GM21390 (cell line): Measurements from ENCODE around the gene HAVCR1.
"Not testable (repeated sequence)": the region's sequence is repeated elsewhere in the genome, so short reads cannot be mapped to it uniquely, and the experiment has no call there.

Source experiments
- ATAC-seq: cut with Tn5 transposase; IDR thresholded peaks from one replicate; pipeline ENCODE4 v1.9.1; 2021; ENCODE audit not compliant: unreplicated experiment

Gene HAVCR1

DNA sequence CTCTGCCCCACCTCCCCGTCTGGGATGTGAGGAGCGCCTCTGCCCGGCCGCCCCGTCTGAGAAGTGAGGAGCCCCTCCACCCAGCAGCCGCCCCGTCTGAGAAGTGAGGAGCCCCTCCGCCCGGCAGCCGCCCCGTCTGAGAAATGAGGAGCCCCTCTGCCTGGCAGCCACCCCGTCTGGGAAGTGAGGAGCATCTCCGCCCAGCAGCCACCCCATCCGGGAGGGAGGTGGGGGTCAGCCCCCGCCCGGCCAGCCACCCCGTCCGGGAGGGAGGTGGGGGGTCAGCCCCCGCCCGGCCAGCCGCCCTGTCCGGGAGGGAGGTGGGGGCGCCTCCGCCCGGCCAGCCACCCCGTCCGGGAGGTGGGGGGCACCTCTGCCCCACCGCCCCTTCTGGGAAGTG, 44.8 kb downstream of the HAVCR1 start:
- not testable (repeated sequence) for ATAC-seq

DNA sequence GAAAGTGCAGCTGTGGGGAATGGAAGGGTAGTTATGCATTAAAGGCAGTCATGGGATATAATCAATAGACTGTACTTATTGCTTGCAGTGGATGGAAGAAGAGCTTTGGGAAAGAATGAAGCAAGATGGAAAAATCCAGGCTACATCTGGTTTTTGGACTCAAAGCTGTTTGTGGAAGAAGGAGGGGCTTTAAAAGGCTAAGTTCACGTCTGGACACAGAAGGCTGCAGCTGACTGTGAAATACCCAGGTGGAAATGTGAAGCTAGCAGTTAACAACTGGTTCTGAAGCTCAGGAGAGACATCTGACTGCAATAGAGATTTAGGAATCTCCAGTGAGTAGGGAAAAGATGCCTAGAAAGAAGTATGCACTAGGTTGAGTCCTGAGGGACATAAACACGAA, 52.7 kb downstream of the HAVCR1 start:
- no peak for ATAC-seq

DNA sequence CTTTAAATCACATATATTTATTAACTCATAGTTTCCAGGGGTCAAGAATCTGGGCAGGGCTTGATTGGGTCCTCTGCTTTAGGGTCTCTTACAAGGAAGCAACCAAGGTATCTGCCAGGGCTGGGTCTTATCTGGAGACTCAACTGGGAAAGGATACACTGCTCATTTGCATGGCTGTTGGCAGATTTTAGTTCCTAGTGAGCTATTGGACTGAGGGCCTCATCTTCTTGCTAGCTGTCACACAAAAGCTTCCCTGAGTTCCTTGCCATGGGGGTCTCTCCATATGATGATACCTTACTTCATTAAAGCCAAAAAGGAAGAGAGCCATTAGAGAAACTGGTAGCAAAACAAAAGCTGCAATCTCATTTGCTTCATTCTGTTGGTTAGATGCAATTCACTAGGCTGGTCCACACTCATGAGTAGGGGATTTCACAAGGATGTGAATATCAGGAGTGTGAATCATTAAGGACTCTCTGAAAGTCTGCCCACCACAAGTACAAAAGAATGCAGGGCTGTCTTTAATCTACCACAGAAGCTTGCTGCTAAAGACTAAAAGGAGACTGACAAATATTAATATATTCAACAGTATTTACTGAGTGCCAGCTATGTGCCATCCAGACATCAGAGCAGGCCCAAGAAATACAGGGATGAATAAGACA, 53.9 kb downstream of the HAVCR1 start:
- ATAC-seq, result no peak

DNA sequence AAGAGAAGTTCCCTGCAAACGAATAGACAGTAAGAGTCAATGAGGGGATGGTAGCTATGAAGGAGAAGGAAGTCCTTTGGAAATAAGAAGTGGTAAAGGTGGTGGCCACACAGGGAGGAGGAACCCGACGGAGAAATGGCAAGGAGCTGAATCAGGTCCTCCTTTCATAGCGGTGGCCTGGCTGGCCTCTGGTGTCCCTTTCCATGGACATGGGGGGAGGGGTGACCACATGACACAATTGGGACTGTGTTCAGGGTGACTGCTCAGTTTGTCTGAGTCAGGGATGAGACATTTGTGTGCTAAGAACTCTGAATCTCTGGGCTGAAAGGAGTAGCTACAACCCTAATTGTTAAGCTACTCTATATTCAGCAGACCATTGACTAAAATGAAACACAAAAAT, 67.2 kb downstream of the HAVCR1 start:
- ATAC-seq, result no peak

DNA sequence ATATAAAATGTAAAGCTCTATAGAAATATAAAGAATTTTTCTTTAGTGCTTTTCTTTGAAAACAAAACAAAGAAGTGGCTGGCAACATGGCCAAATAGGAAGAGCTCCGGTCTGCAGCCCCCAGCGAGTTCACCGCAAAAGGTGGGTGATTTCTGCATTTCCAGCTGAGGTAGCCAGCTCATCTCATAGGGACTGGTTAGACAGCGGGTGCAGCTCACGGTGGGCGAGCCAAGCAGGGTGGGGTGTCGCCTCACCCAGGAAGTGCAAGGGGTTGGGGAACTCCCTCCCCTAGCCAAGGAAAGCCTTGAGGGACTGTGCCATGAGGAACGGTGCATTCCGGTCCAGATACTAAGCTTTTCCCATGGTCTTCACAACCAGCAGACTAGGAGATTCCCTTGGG, 74.9 kb downstream of the HAVCR1 start:
- no peak for ATAC-seq

DNA sequence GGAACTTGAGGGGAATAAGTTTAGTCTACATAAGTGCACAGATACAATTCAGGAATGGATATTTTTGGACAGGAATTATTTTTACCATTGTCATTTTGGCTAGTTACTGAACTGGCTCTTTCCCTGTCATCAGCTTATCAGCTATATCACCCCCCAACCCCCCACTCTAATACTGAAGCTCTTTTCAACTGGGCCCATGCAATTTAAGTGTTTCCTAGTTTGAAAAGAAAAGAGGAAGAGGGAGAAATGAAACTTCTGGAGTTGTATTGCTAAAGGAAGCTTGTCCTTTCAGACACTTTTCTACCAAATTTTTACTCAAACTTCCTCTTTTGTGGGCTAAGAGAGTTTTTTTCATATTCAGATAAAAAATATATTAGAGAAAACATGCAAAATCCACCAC, 77.4 kb downstream of the HAVCR1 start:
- no peak for ATAC-seq
